Psoas muscle (tissue), 8 donors: ENCODE measurements around the gene CD4. TPM values are rescaled to one million over a fixed set of nuclear protein-coding genes. Genes with fewer than 3 reads are reported as not detected.

Experiments
- ATAC-seq, 4 donors: fragments of 200-7000 bp; cut with Tn5 transposase; one replicate each; pipeline ENCODE4 v1.9.1; 2020; ENCODE audit warnings: moderate library complexity in 3 of 4, mild to moderate bottlenecking in 2 of 4
- DNase-seq, 2 donors: peaks; one replicate each; pipeline ENCODE4 v3.0.0-alpha.2; 2020
- H3K27ac ChIP-seq: fragments of 200-600 bp; one replicate; pipeline ENCODE4 v1.8.0; 2022
- H3K27me3 ChIP-seq, 3 donors: fragments of 200-600 bp in 1 of 3; one replicate each; pipeline versions ENCODE4 v1.6.1 to v1.8.0; 2013 to 2022; ENCODE audit warnings: low read length in 2 of 3, mild to moderate bottlenecking in 2 of 3, moderate library complexity in 1 of 3; ENCODE audit not compliant: insufficient read depth in 3 of 3
- H3K36me3 ChIP-seq, 2 donors: fragments of 200-600 bp in 1 of 2; one replicate each; pipeline versions ENCODE4 v1.6.1 to v1.8.0; 2013 to 2022; ENCODE audit warnings: low read depth in 1 of 2, mild to moderate bottlenecking in 1 of 2, moderate library complexity in 1 of 2; ENCODE audit not compliant: insufficient read depth in 1 of 2
- H3K4me1 ChIP-seq: fragments of 200-600 bp; one replicate; pipeline ENCODE4 v1.8.0; 2022
- H3K4me3 ChIP-seq: fragments of 200-600 bp; one replicate; pipeline ENCODE4 v1.8.0; 2022; ENCODE audit warnings: mild to moderate bottlenecking
- H3K9me3 ChIP-seq: fragments of 200-600 bp; one replicate; pipeline ENCODE4 v1.8.0; 2022
- CTCF ChIP-seq: fragments of 200-600 bp; IDR thresholded peaks from one replicate; pipeline ENCODE4 v1.8.0; 2022; ENCODE audit warnings: antibody characterized with exemption
- WGBS, 3 donors: extraction: QIAGEN DNeasy Blood & Tissue Kit; methylation state at CpG; one replicate each; pipeline versions ENCODE4 v1.1.6 to v1.1.7; 2013; 5-methylcytosine and 5-hydroxymethylcytosine counted together
- intact Hi-C, 2 donors: fragments of 100-400 bp; cut with DNase I; formaldehyde crosslinking; loops; one replicate each; pipeline versions ENCODE4 v1.11.0 to v1.14.2; 2022
- polyA plus RNA-seq, 3 donors: library from polyadenylated mRNA; stranded (reverse); fragments of 200-250 nt; gene quantifications; one replicate each; pipeline ENCODE4 v1.2.3, GENCODE V29; 2013
- total RNA-seq, 4 donors: library from RNA; stranded (reverse); fragmentation: NEBNext Ultra II Directional in 2 of 4; extraction: Animal tissue kit (Norgen Biotek cat#: 25700) in 2 of 4; gene quantifications; one replicate each; pipeline versions ENCODE4 v1.2.1 to v1.2.4, GENCODE V29; 2021 to 2023
- donor health status: healthy with polysubstance abuse.
- donor health status: DM: no; HTN: no; CAD: no; lungs with moderate emphysema.
- donor health status: Bipolar disorder and iron deficiency.
- donor health status: healthy.
- donor health status: DM: yes; HTN: yes; CAD: no.
- donor health status: DM: no; HTN: no; CAD: no.
- donor health status: DM: no; HTN: no; CAD: no.
- donor health status: DM: yes; HTN: yes; CAD: no.

CD4 gene
- total and polyA plus RNA-seq, 7 donors = 0.47 to 4.9 (median 2.3) TPM

- Histone ChIP-seq H3K4me3 (no peak overlapping the region), H3K4me1 (no peaks in the 10 kb centered on the region), H3K27me3 (peaks cover 0 to 21% (median 11%) of the 10 kb centered on the region in 3 donors), H3K36me3 (no peaks in the 10 kb centered on the region), H3K27ac (no peak overlapping the region), H3K9me3 (no peaks in the 10 kb centered on the region)
- intact Hi-C loops = no loop called here
- DNase-seq = no peak
- WGBS, 3 donors = 81 to 87% (median 87%) methylated on average over 5 of the region's 5 CpGs
- no peak for ATAC-seq
- TF ChIP-seq CTCF = no peak
These were observed 29.3 kb downstream of the CD4 start for GRCh38 chr12:6818645-6819044.

GRCh38 chr12:6819106-6820030, 30.0 kb downstream of the CD4 start:
- no peak for ATAC-seq
- no peak for DNase-seq
- H3K4me1 ChIP-seq = no peaks in the 10 kb centered on the region
- no peaks in the 10 kb centered on the region for H3K9me3 ChIP-seq
- TF ChIP-seq CTCF = no peak
- 71 to 87% (median 84%) methylated on average over 13 of the region's 13 CpGs for WGBS, 3 donors
- H3K4me3 ChIP-seq = no peak overlapping the region
- intact Hi-C loops = loop anchor here in 1 of 2 donors (10.0 kb wide), 1 partner anchor 65 kb away; the partner anchor contains the start of gene MLF2
- peaks cover 0 to 28% (median 11%) of the 10 kb centered on the region in 3 donors for H3K27me3 ChIP-seq
- H3K36me3 ChIP-seq = no peaks in the 10 kb centered on the region
- no peak overlapping the region for H3K27ac ChIP-seq

- TF ChIP-seq CTCF = no peak
- ATAC-seq (no peak), DNase-seq (no peak)
- Histone ChIP-seq H3K27me3 (peaks cover 0 to 34% (median 11%) of the 10 kb centered on the region in 3 donors), H3K36me3 (no peaks in the 10 kb centered on the region), H3K4me3 (no peak overlapping the region), H3K9me3 (no peaks in the 10 kb centered on the region), H3K27ac (no peak overlapping the region), H3K4me1 (no peaks in the 10 kb centered on the region)
- 87 to 95% (median 95%) methylated on average over 5 of the region's 5 CpGs for WGBS, 3 donors
- intact Hi-C loops = loop anchor here in 1 of 2 donors (10.0 kb wide), 1 partner anchor 65 kb away; the partner anchor contains the start of gene MLF2
These were observed 30.8 kb downstream of the CD4 start for GRCh38 chr12:6820166-6820565.

- intact Hi-C loops = loop anchor here in 1 of 2 donors (10.0 kb wide), 1 partner anchor 67 kb away; the partner anchor contains the start of gene MLF2
- Histone ChIP-seq H3K27ac (no peak within 1 kb of the TSS), H3K27me3 (peaks cover 0 to 51% (median 11%) of the 10 kb centered on the region in 3 donors), H3K4me3 (peak within 1 kb of the TSS; percentile 60), H3K9me3 (no peaks in the 10 kb centered on the region), H3K4me1 (peaks cover 3% of the 10 kb centered on the region), H3K36me3 (no peaks in the 10 kb centered on the region)
- WGBS, 3 donors = 1 to 3% (median 3%) methylated on average over 5 to 28 of the region's 28 CpGs
- DNase-seq (peak; percentile 55 to 72), ATAC-seq (peak; percentile 17 to 38 (median 26))
- no peak for TF ChIP-seq CTCF
These were observed 32.5 kb downstream of the CD4 start, which contains the start of gene GPR162 for GRCh38 chr12:6821591-6822425. Gene GPR162, plus strand, starts transcription at chr12:6821821. Its CDS starts 2,078 bp downstream, at chr12:6823899.
